Transverse colon (tissue), 3 donors: ENCODE results near the gene EPHA8.

Experiments used
- CTCF ChIP-seq, 5 experiments: fragments of 200-600 bp in 3 of 5; fragments of 450-650 bp in 2 of 5; sonication (generic) in 3 of 5; IDR thresholded peaks; 1 replicate in 2 of 5; 2 replicates in 3 of 5; pipeline ENCODE4 v1.5.1; 2016 to 2017; ENCODE audit warnings: antibody characterized with exemption in 5 of 5, inconsistent platforms in 3 of 5, mild to moderate bottlenecking in 2 of 5, moderate library complexity in 1 of 5
- EP300 ChIP-seq: sonication (generic); formaldehyde crosslinking; IDR thresholded peaks from one replicate; pipeline ENCODE4 v1.6.1; 2017; ENCODE audit warnings: antibody characterized with exemption, low read depth
- POLR2A ChIP-seq: fragments of 450-650 bp; IDR thresholded peaks from one replicate; pipeline ENCODE4 v1.6.1; 2016; ENCODE audit warnings: antibody characterized with exemption, mild to moderate bottlenecking, moderate library complexity

- TF ChIP-seq CTCF (IDR thresholded peaks at IDR 0.05) = no peak
- TF ChIP-seq POLR2A = no peak
- TF ChIP-seq EP300 = no peak
Measured at GRCh38 chr1:22584970-22585369, 21.7 kb downstream of the EPHA8 start.
